Nephron progenitor cell (in vitro differentiated cells): ENCODE measurements around the gene NR3C1.

Source experiments
- DNase-seq: peaks from one replicate; pipeline ENCODE4 v3.0.0; 2021
- H3K27ac Mint-ChIP-seq: 2 replicates; pipeline ENCODE4 v1.8.0; 2021; ENCODE audit warnings: mild to moderate bottlenecking, moderate library complexity, mixed read lengths
- H3K27me3 Mint-ChIP-seq: 2 replicates; pipeline ENCODE4 v1.8.0; 2021; ENCODE audit warnings: mild to moderate bottlenecking, low read depth, mixed read lengths; ENCODE audit not compliant: poor library complexity
- H3K36me3 Mint-ChIP-seq: 2 replicates; pipeline ENCODE4 v1.8.0; 2021; ENCODE audit warnings: low read depth, mixed read lengths
- H3K4me1 Mint-ChIP-seq: 2 replicates; pipeline ENCODE4 v1.8.0; 2021; ENCODE audit warnings: mixed read lengths
- H3K4me3 Mint-ChIP-seq: 2 replicates; pipeline ENCODE4 v1.8.0; 2021; ENCODE audit warnings: mild to moderate bottlenecking, moderate library complexity, mixed read lengths
- H3K9me3 Mint-ChIP-seq: 2 replicates; pipeline ENCODE4 v1.8.0; 2021; ENCODE audit warnings: mild to moderate bottlenecking, moderate library complexity, mixed read lengths
- CTCF ChIP-seq: fragments of 200-600 bp; sonication (generic); IDR thresholded peaks from 2 replicates; pipeline ENCODE4 v1.5.0; 2021; ENCODE audit warnings: antibody characterized with exemption

The NR3C1 gene

GRCh38 chr5:143249851-143250250 lies 153.6 kb downstream of the NR3C1 start:
- H3K27ac Mint-ChIP-seq, result no peak overlapping the region
- H3K27me3 Mint-ChIP-seq, result peaks cover 9% of the 10 kb centered on the region
- no peaks in the 10 kb centered on the region for H3K36me3 Mint-ChIP-seq
- no peak overlapping the region for H3K4me3 Mint-ChIP-seq
- peaks cover 8% of the 10 kb centered on the region for H3K4me1 Mint-ChIP-seq
- no peak for DNase-seq
- H3K9me3 Mint-ChIP-seq, result peaks cover 13% of the 10 kb centered on the region
- no peak for TF ChIP-seq CTCF

- Mint-ChIP-seq H3K4me3 (no peak overlapping the region), H3K4me1 (peaks cover 14% of the 10 kb centered on the region), H3K27ac (no peak overlapping the region), H3K9me3 (peaks cover 15% of the 10 kb centered on the region), H3K36me3 (no peaks in the 10 kb centered on the region), H3K27me3 (peaks cover 9% of the 10 kb centered on the region)
- DNase-seq, result no peak
- TF ChIP-seq CTCF, result no peak
Measured at GRCh38 chr5:143248822-143249579, 154.5 kb downstream of the NR3C1 start.

- Mint-ChIP-seq H3K4me1 (peaks cover 18% of the 10 kb centered on the region), H3K36me3 (no peaks in the 10 kb centered on the region), H3K4me3 (no peak overlapping the region), H3K27me3 (peaks cover 12% of the 10 kb centered on the region), H3K27ac (no peak overlapping the region), H3K9me3 (peaks cover 15% of the 10 kb centered on the region)
- TF ChIP-seq CTCF, result no peak
- DNase-seq, result no peak
Measured at GRCh38 chr5:143248391-143248790, 155.1 kb downstream of the NR3C1 start.

- Mint-ChIP-seq H3K4me3 (no peak overlapping the region), H3K4me1 (peaks cover 18% of the 10 kb centered on the region)
- no peak for TF ChIP-seq CTCF
Measured at GRCh38 chr5:143247134-143247815, 156.2 kb downstream of the NR3C1 start.

GRCh38 chr5:143245929-143246561 lies 157.4 kb downstream of the NR3C1 start:
- H3K9me3 Mint-ChIP-seq, result peaks cover 15% of the 10 kb centered on the region
- no peak for TF ChIP-seq CTCF
- H3K36me3 Mint-ChIP-seq, result no peaks in the 10 kb centered on the region
- H3K27ac Mint-ChIP-seq, result no peak overlapping the region
- peaks cover 5% of the 10 kb centered on the region for H3K27me3 Mint-ChIP-seq
- H3K4me1 Mint-ChIP-seq, result peaks cover 18% of the 10 kb centered on the region
- no peak overlapping the region for H3K4me3 Mint-ChIP-seq
- no peak for DNase-seq

More at GRCh38 chr5:143247134-143247815, 156.2 kb downstream of the NR3C1 start:
- Mint-ChIP-seq H3K27me3 (peaks cover 12% of the 10 kb centered on the region), H3K27ac (no peak overlapping the region), H3K36me3 (no peaks in the 10 kb centered on the region), H3K9me3 (peaks cover 15% of the 10 kb centered on the region)
- DNase-seq, result no peak
